ENCODE results near the gene HECA.
"Not testable (repeated sequence)": the region's sequence is repeated elsewhere in the genome, so short reads cannot be mapped to it uniquely, and the experiment has no call there.

Gene HECA

DNA sequence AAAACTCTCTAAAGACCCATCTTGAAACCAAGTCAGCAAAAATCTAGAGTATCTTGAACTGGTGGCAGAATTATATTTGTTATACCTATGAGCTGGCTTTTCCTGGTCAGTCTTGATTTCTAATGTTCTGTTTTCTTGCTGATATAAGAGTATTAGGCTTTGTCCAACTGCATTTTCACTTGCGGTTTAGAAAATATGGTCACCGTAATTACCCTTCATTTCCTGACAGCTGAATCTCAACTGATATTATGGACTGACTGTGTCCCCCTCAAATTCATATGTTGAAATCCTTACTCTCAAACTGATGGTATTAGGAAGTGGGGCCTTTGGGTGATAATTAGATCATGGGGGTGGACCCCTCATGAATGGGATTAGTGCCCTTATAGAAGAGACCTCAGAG lies 84.9 kb downstream of the HECA start:
- no peak for DNase-seq

DNA sequence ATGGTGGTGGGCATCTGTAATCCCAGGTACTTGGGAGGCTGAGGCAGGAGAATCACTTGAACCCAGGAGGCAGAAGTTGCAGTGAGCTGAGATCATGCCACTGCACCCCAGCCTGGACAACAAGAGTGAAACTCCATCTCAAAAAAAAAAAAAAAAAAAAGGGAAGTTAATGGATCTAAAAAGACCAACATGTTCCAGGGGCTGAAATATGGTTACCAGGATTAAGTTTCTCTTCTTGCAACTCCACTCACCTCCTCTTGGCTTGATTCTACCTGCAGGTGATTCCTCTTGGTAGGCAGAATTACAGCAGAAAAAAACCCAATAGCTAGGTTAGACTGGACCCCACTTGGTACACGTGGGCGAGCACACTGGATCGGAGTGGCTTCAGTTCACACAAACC lies 93.5 kb downstream of the HECA start:
- not testable (repeated sequence) for DNase-seq

Data from DMS79 (cell line).